Stimulated activated CD8-positive, alpha-beta memory T cell treated with anti-CD3 and anti-CD28 coated beads, Interleukin-15, amount 100 ng/mL, for 4 hours (primary cell): ENCODE data around the gene PSPN.
"Not testable (repeated sequence)": the region's sequence is repeated elsewhere in the genome, so short reads cannot be mapped to it uniquely, and the experiment has no call there.

Experiments used
- DNase-seq, 2 donors: peaks; one replicate each; pipeline ENCODE4 v3.0.0-alpha.2; 2020; ENCODE audit warnings: low read depth in 2 of 2

The PSPN gene

DNA sequence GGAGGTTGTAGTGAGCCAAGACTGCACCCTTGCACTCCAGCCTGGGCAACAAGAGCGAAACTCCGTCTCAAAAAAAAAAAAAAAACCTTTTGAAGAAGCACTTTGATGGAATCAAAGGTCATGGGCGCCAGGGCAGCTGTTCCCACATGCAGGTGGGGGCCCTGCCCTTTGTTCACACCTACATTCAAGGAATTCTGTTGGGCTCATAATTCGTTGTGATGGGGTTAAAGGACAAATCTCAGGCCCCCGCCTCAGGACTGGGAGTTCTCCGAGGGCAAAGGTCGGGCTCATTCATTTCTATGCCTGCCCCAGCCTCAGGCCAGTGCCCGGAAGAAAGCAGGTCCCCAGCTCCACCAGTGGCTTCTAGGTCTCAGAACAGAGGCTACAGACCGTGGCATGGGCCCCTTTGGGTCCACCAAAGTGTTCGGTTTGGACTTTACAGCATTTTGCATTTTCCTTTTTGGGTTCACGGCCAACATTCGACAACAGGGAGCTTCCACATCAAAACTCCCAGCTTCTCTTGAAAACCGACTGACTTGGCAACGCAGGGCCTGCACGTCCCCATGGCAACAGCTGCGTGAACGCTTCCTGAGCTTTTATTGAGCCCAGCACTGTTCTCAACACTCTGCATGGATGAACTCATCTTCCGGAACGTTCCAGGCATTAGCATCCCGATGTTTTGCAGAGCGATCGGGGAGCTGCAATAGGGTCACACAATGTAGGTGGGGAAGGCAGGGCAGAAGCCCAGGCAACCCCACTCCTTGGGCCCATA lies 27.3 kb upstream of the PSPN start:
- DNase-seq: no peak

DNA sequence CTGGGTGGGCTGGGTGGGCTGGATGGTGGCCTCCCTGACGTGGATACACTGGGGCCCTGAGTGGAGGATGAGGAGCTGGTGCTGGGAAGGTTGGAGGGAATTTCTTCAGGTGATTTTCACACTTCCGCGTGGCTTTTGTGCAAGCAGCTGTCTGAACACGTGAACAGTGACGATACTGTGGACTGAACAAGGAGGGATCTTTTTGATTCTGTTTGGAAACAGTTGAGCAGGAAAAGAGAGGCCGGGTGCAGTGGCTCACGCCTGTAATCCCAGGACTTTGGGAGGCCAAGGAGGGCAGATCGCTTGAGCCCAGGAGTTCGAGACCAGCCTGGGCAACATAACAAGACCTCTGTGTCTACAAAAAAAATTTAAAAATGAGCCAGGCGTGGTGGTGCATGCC lies 26.3 kb upstream of the PSPN start:
- DNase-seq: no peak

DNA sequence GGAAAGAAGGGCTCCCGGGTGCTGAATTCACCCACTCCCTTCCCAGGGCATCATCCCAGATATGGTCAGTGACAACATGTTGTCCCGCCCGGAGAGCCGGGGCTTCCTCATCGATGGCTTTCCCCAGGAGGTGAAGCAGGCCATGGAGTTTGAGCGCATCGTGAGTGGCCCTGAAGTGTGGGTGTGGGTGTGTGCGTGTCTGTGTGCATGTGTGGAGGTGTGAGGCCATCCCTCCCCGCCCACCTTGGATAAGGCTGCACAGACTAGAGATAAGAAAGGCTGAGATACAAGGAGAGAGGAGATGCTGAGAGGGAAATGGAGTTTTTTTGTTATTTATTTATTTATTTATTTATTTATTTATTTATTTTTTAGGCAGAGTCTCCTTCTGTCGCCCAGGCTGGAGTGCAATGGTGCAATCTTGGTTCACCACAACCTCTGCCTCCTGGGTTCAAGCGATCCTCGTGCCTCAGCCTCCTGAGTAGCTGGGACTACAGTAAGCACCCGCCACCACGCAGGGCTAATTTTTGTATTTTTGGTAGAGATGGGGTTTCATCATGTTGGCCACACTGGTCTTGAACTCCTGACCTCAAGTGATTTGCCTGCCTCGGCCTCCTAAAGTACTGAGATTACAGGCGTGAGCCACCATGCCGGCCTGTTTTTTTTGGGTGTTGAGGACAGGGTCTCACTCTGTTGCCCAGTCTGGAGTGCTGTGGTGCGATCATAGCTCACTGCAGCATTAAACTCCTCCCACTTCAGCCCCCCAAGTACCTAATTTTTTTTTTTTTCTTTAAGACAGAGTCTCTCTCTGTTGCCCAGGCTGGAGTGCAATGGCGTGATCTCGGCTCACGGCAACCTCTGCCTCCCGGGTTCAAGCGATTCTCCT lies 24.6 kb upstream of the PSPN start:
- not testable (repeated sequence) for DNase-seq

GRCh38 chr19:6396305-6396704 lies 20.6 kb upstream of the PSPN start:
- DNase-seq: no peak

- DNase-seq: no peak
Observed at GRCh38 chr19:6394831-6395230, 19.1 kb upstream of the PSPN start.

GRCh38 chr19:6393983-6394412 lies 18.3 kb upstream of the PSPN start:
- DNase-seq: peak; percentile 49 to 50

- DNase-seq: peak; percentile 86 to 91
Observed at GRCh38 chr19:6393074-6393982, 17.6 kb upstream of the PSPN start, which contains the start of gene GTF2F1. Gene GTF2F1, minus strand, starts transcription at chr19:6393164. Its CDS starts 169 bp downstream, at chr19:6392995.

DNA sequence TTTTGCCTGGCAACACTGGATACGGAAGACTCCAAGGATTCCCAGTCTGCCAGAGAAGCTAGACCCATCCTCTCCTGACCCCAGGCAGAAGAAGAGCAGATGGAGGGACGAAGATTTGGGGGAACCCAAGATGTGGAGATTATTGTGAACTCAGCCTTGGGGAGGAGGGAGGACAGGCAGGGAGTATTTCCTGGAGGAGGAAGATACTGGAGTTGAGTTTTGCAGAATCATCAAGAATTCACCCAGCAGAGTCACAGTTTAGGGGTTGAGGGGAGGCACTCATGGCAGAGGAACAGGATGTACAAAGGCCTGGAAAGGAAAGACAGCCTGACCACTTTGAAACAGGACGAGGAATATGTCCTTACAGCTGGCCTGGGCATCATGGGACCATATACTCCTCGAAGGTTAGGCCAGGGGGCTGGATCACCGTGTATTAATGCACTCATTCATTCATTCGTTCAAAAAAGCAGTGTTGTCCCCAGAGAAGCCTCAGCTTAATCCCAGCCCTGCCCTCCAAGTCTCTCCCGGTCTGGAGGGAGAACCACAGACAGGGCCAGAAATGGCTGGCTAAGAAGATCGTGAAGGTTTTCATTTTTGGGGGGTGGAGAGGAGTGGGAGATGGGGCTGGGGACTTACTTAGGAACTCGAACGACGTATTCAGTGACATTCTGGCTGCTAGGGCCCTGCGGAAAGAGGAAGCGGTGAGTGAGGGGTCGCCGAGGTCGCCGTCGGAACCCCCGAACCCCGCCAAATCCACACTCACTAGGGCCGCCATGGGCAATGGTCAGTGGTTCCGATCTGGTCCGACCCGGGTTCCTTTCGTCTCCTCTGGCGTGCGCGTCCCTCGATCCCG lies 16.7 kb upstream of the PSPN start:
- no peak for DNase-seq

DNA sequence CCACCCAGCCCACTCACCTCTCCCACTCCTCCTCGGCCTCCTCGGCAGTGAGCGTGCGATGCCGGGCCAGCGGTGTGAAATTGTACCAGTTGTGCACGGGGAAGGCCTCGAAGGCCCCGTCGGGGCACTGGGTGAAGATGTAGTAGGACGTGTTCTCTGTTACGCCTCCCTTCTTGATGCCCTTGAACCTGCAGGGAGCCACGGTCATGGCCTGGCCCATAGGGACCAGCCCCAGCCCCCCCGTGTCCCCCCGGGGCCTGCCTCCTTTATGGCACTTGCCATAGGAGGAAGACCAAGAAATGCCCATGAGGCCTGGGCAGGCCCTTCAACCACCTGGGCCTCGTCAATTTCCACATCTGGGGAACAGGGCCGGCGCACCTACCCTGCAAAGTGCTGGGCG lies 11.6 kb upstream of the PSPN start:
- no peak for DNase-seq

GRCh38 chr19:6384381-6384780 lies 8.6 kb upstream of the PSPN start:
- DNase-seq: no peak

DNA sequence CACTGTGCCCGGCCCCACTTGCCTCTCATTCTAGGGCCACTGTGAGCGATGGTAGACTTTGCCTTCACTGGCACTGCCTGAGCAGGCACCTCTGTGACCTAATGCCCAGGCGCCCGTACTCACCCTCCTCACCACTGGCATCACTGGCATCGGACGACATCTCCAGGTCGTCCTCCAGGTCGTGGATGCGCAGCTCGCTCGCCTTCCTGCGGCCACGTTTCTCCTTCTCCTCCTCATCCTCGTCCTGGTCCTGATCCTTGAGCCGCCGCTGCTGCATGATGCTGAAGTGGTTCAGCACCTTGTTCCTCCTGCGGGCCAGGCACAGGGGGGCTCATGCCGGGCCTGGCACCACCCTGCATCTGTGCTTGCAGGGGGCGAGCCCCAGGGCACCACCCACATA lies 7.5 kb upstream of the PSPN start:
- no peak for DNase-seq

- DNase-seq: no peak
Observed at GRCh38 chr19:6381030-6381750, 5.5 kb upstream of the PSPN start.

DNA sequence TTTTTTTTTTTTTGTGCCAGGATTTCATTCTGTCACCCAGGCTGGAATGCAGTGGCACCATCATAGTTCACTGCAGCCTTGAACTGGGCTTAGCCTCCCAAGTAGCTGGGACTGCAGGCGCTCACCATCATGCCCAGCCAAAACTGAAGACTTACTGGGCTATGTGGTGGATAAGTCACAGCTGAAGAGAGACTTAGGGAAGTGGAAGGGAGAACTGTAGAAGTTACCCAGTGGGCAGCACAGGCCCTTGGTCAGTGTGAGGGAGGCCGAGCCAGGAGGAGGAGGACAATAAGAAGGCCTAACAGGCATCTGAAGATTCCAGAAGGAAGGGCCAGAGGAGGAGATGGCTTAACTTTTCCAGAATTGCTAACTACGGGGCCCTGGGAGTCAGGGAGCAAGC lies 4.0 kb upstream of the PSPN start:
- DNase-seq: no peak

- no peak for DNase-seq
Observed at GRCh38 chr19:6378486-6378885, 2.8 kb upstream of the PSPN start.

- DNase-seq: no peak
Observed at GRCh38 chr19:6378041-6378440, 2.3 kb upstream of the PSPN start.

- DNase-seq: no peak
Observed at GRCh38 chr19:6376512-6377190, 918 bp upstream of the PSPN start.

GRCh38 chr19:6374711-6375410 lies 872 bp downstream of the PSPN start:
- DNase-seq: no peak

GRCh38 chr19:6374161-6374709 lies 1.5 kb downstream of the PSPN start:
- DNase-seq: no peak

- no peak for DNase-seq
Observed at GRCh38 chr19:6373813-6374108, 2.0 kb downstream of the PSPN start.
